GM20000 (cell line): ENCODE measurements around the gene OLA1.

Experiments
- DNase-seq: peaks from one replicate; pipeline ENCODE4 v3.0.0; 2012; ENCODE audit warnings: low spot score
- CTCF ChIP-seq: IDR thresholded peaks from 2 replicates; pipeline ENCODE4 v1.5.1; 2012; ENCODE audit warnings: mild to moderate bottlenecking, control low read depth; ENCODE audit errors: extremely low read depth, missing control alignments

The OLA1 gene

DNA sequence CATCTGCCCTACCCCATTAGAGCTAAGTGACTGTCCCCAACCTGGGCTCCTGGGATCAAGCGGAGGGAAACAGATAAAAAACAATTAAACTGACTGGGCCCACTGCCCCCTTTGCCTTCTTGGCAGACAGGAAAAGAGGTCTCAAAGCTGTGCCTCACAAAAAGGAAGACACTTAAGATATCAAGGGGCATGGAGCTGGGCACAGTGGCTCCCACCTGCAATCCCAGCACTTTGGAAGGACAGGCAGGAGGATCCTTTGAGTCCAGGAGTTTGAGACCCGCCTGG, 208.0 kb downstream of the OLA1 start:
- no peak for TF ChIP-seq CTCF
- DNase-seq: no peak

DNA sequence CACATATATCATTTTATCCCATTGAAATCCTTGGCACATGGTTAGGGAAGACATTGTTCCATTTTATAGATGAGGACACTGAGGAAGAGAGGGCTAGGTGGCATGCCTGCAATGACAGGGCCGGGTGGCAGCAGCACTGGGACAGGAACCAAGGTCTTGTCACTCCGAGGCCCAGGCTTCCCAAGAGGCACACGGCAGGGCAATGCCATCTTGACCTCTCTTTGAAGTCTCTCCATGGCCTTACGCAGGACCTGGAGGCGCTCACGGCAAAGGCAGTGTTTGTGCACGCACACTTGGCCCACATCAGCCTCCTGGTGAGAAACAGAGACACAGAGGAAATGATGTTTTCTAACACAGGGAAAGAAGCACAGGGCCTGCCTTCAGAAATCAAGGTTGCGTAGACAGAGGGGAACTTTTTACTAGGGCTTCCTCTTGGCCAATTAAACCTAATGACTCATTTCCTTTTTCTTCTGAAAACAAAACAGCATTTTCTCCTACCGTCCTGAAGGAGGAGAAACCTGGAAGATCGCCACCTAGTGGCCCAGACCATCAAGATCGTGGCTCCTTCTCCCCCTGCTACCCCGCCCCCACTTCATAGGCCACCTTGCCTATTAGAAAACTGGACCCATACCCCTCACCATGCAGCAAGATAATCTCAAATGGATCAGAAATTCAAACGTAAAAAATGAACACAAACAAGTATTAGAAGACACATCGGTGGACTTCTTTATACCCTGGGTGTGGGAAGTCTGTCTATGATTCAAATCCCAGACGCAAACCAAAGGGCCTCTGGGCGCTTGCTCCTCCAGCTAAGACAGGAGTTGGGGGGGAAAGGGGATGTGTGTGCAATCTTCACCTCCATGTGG, 208.5 kb downstream of the OLA1 start:
- peak; percentile 77 for TF ChIP-seq CTCF
- DNase-seq: peak; percentile 87

GRCh38 chr2:174038462-174038861, 209.9 kb downstream of the OLA1 start:
- TF ChIP-seq CTCF: no peak
- DNase-seq: peak; percentile 49

- DNase-seq: no peak
- TF ChIP-seq CTCF: no peak
Observed at GRCh38 chr2:174036825-174037224, 211.5 kb downstream of the OLA1 start.

- DNase-seq: no peak
- TF ChIP-seq CTCF: no peak
Observed at GRCh38 chr2:174035981-174036742, 212.2 kb downstream of the OLA1 start.

GRCh38 chr2:174035117-174035635, 213.2 kb downstream of the OLA1 start:
- no peak for TF ChIP-seq CTCF

GRCh38 chr2:174033163-174033550, 215.2 kb downstream of the OLA1 start:
- no peak for DNase-seq

More at GRCh38 chr2:174035117-174035635, 213.2 kb downstream of the OLA1 start:
- no peak for DNase-seq

More at GRCh38 chr2:174033163-174033550, 215.2 kb downstream of the OLA1 start:
- no peak for TF ChIP-seq CTCF
